GM21825 (cell line): ENCODE measurements around the gene FAM89A.

Experiments used
- ATAC-seq: cut with Tn5 transposase; IDR thresholded peaks from one replicate; pipeline ENCODE4 v1.9.1; 2021; ENCODE audit warnings: mild to moderate bottlenecking, moderate library complexity; ENCODE audit not compliant: unreplicated experiment

The FAM89A gene

GRCh38 chr1:231040019-231040799 is at the start of gene FAM89A:
FAM89A (minus strand) TSS chr1:231040254; CDS start chr1:231040211, 43 bp downstream.
- ATAC-seq, result peak; percentile 60

GRCh38 chr1:231084353-231084752 is 44.3 kb upstream of the FAM89A start:
- no peak for ATAC-seq

GRCh38 chr1:231079163-231079562 is 39.1 kb upstream of the FAM89A start:
- no peak for ATAC-seq

GRCh38 chr1:231078250-231078649 is 38.2 kb upstream of the FAM89A start:
- ATAC-seq, result no peak

- ATAC-seq, result no peak
Measured at GRCh38 chr1:231076802-231077201, 36.7 kb upstream of the FAM89A start.

GRCh38 chr1:231075497-231075896 is 35.4 kb upstream of the FAM89A start:
- no peak for ATAC-seq

- no peak for ATAC-seq
Measured at GRCh38 chr1:231075020-231075419, 35.0 kb upstream of the FAM89A start.

- ATAC-seq, result no peak
Measured at GRCh38 chr1:231074046-231074445, 34.0 kb upstream of the FAM89A start.

- no peak for ATAC-seq
Measured at GRCh38 chr1:231073331-231073730, 33.3 kb upstream of the FAM89A start.

GRCh38 chr1:231072502-231073094 is 32.5 kb upstream of the FAM89A start:
- no peak for ATAC-seq

GRCh38 chr1:231072041-231072440 is 32.0 kb upstream of the FAM89A start:
- no peak for ATAC-seq

GRCh38 chr1:231070758-231071444 is 30.8 kb upstream of the FAM89A start:
- no peak for ATAC-seq

GRCh38 chr1:231069333-231069732 is 29.3 kb upstream of the FAM89A start:
- no peak for ATAC-seq

- ATAC-seq, result no peak
Measured at GRCh38 chr1:231068762-231069161, 28.7 kb upstream of the FAM89A start.

GRCh38 chr1:231065510-231066241 is 25.6 kb upstream of the FAM89A start:
- no peak for ATAC-seq

- ATAC-seq, result no peak
Measured at GRCh38 chr1:231064418-231064817, 24.4 kb upstream of the FAM89A start.

GRCh38 chr1:231063331-231063730 is 23.3 kb upstream of the FAM89A start:
- ATAC-seq, result no peak

GRCh38 chr1:231062500-231063270 is 22.6 kb upstream of the FAM89A start:
- ATAC-seq, result no peak

- ATAC-seq, result no peak
Measured at GRCh38 chr1:231059566-231060193, 19.6 kb upstream of the FAM89A start.
